GM12878 (cell line): ENCODE measurements around the gene UBR2. TPM values are rescaled to one million over a fixed set of nuclear protein-coding genes. Genes with fewer than 3 reads are reported as not detected.

Experiments used
- ATF2 ChIP-seq: IDR thresholded peaks from 2 replicates; pipeline ENCODE4 v1.6.1; 2012; ENCODE audit warnings: low read length, inconsistent platforms
- ATF7 ChIP-seq: fragments of 450-650 bp; IDR thresholded peaks from 2 replicates; pipeline ENCODE4 v1.6.1; 2016; ENCODE audit warnings: low read depth, mild to moderate bottlenecking
- BCL3 ChIP-seq: IDR thresholded peaks from 2 replicates; pipeline ENCODE4 v1.6.1; 2011; ENCODE audit warnings: borderline replicate concordance, low read depth, mild to moderate bottlenecking, moderate library complexity, low read length; ENCODE audit not compliant: insufficient read depth, poor library complexity, severe bottlenecking
- CBX3 ChIP-seq: fragments of 200-600 bp; sonication (generic); IDR thresholded peaks from 2 replicates; pipeline ENCODE4 v1.6.1; 2016; ENCODE audit warnings: low read depth, borderline replicate concordance
- CREM ChIP-seq: IDR thresholded peaks from 2 replicates; pipeline ENCODE4 v1.6.1; 2014; ENCODE audit warnings: antibody characterized with exemption, low read depth
- ETV6 ChIP-seq, 2 experiments: fragments of 450-650 bp in 1 of 2; IDR thresholded peaks in 1 of 2; conservative IDR thresholded peaks in 1 of 2; 2 replicates each; pipeline ENCODE4 v1.6.1; 2014; ENCODE audit warnings: antibody characterized with exemption in 1 of 2, borderline replicate concordance in 1 of 2, low read depth in 1 of 2, mild to moderate bottlenecking in 1 of 2, moderate library complexity in 1 of 2
- HDGF ChIP-seq: fragments of 450-650 bp; IDR thresholded peaks from 2 replicates; pipeline ENCODE4 v1.6.1; 2016; ENCODE audit warnings: antibody characterized with exemption
- HSF1 ChIP-seq: fragments of 150-350 bp; IDR thresholded peaks from 2 replicates; pipeline ENCODE4 v1.6.1; 2014; ENCODE audit warnings: mild to moderate bottlenecking, low read depth, low read length
- KDM1A ChIP-seq: fragments of 200-600 bp; sonication (generic); IDR thresholded peaks from 2 replicates; pipeline ENCODE4 v1.6.1; 2016; ENCODE audit warnings: borderline replicate concordance
- PAX8 ChIP-seq: fragments of 450-650 bp; IDR thresholded peaks from 2 replicates; pipeline ENCODE4 v1.6.1; 2017; ENCODE audit warnings: mild to moderate bottlenecking, moderate library complexity
- RAD51 ChIP-seq: fragments of 450-650 bp; IDR thresholded peaks from 2 replicates; pipeline ENCODE4 v1.6.1; 2016; ENCODE audit warnings: moderate library complexity, mild to moderate bottlenecking, inconsistent platforms
- RELB ChIP-seq: fragments of 450-650 bp; IDR thresholded peaks from 2 replicates; pipeline ENCODE4 v1.6.1; 2017; ENCODE audit warnings: low read depth, mild to moderate bottlenecking, moderate library complexity
- RUNX3 ChIP-seq: IDR thresholded peaks from 2 replicates; pipeline ENCODE4 v1.6.1; 2012; ENCODE audit warnings: low read length, inconsistent platforms
- TCF12 ChIP-seq: IDR thresholded peaks from 2 replicates; pipeline ENCODE4 v1.6.1; 2011; ENCODE audit warnings: low read depth, mild to moderate bottlenecking, low read length
- YBX1 ChIP-seq: fragments of 450-650 bp; IDR thresholded peaks from 2 replicates; pipeline ENCODE4 v1.6.1; 2016; ENCODE audit warnings: antibody characterized with exemption
- ZBTB33 ChIP-seq: fragments of 450-650 bp; IDR thresholded peaks from 2 replicates; pipeline ENCODE4 v1.6.1; 2017; ENCODE audit warnings: mild to moderate bottlenecking
- ZNF687 ChIP-seq: fragments of 450-650 bp; IDR thresholded peaks from 2 replicates; pipeline ENCODE4 v1.6.1; 2017; ENCODE audit warnings: mild to moderate bottlenecking, moderate library complexity
- polyA plus RNA-seq, 11 experiments: library from polyadenylated mRNA; depleted of rRNA in 4 of 11; unstranded in 6 of 11; stranded (reverse) in 5 of 11; fragments of >200 nt; fragmentation: Nextera tagmentation in 4 of 11; fragmentation: Illumina TruSeq in 1 of 11; extraction: Ambion mirVana in 4 of 11; extraction: Trizol in 1 of 11; gene quantifications; 1 replicate in 1 of 11; 2 replicates in 10 of 11; pipeline versions ENCODE4 v1.2.1 to v1.2.3, GENCODE V29; 2011 to 2016; ENCODE audit warnings: inconsistent platforms in 2 of 11, missing spikeins in 2 of 11, low read depth in 1 of 11
- total RNA-seq, 4 experiments: library from RNA; depleted of rRNA in 3 of 4; stranded (reverse); fragments of >200 nt in 3 of 4; fragmentation: Illumina TruSeq in 1 of 4; extraction: Trizol in 1 of 4; gene quantifications; 2 replicates each; pipeline versions ENCODE4 v1.2.1 to v1.2.3, GENCODE V29; 2013 to 2021

UBR2 gene
- total and polyA plus RNA-seq, 10 of the 15 experiments (the other 5 are each of a cell fraction or from before 2014, with no cell fraction given) = 2.3 to 18.4 (median 9.6) TPM

GRCh38 chr6:42572523-42572922 lies 8.7 kb downstream of the UBR2 start (continued):
- peak; percentile 52; the same call in 1 of the 2 replicates for TF ChIP-seq ATF7
- TF ChIP-seq HSF1 = no peak
- no peak; the same call in none of the 2 replicates for TF ChIP-seq ATF2
- peak; percentile 20; the same call in 1 of the 2 replicates for TF ChIP-seq CREM
- no peak for TF ChIP-seq ZBTB33
- TF ChIP-seq PAX8 = no peak
- no peak for TF ChIP-seq CBX3
- no peak for TF ChIP-seq KDM1A
- TF ChIP-seq YBX1 = no peak
- TF ChIP-seq RUNX3 = peak; percentile 93
- 0 out of 2 replicates have a peak, but pooled peaks have one; percentile 11 for TF ChIP-seq RAD51
- TF ChIP-seq TCF12 = peak; percentile 69; the same call in 1 of the 2 replicates
- TF ChIP-seq RELB = peak; percentile 85
- TF ChIP-seq ZNF687 = peak; percentile 43; the same call in 1 of the 2 replicates
- TF ChIP-seq HDGF = peak; percentile 77
- peak; percentile 14 for TF ChIP-seq BCL3
- peak in 1 of 2 experiments; percentile 78; a peak in 1 of 4 replicates for TF ChIP-seq ETV6 (conservative IDR thresholded peaks at IDR 0.05 in 1 of 2, IDR thresholded peaks at IDR 0.05 in 1 of 2; ENCODE audit: borderline replicate concordance in 1 of 2, low read depth in 1 of 2)
